Tibial nerve (tissue), 4 donors: ENCODE results near the gene INTS1. TPM values are rescaled to one million over a fixed set of nuclear protein-coding genes. Genes with fewer than 3 reads are reported as not detected.

Source experiments
- DNase-seq, 2 donors: peaks; one replicate each; pipeline ENCODE4 v3.0.0-alpha.2; 2019; ENCODE audit warnings: low spot score in 2 of 2
- H3K27ac ChIP-seq, 4 donors: fragments of 200-600 bp; sonication (generic) in 3 of 4; one replicate each; pipeline ENCODE4 v1.5.1; 2017 to 2019; ENCODE audit warnings: mild to moderate bottlenecking in 1 of 4
- H3K27me3 ChIP-seq, 2 donors: fragments of 200-600 bp; sonication (generic) in 1 of 2; one replicate each; pipeline versions ENCODE4 v1.5.1 to v1.6.0; 2017 to 2019
- H3K36me3 ChIP-seq, 3 donors: fragments of 200-600 bp; sonication (generic); one replicate each; pipeline ENCODE4 v1.5.1; 2018 to 2019
- H3K4me1 ChIP-seq, 4 donors: fragments of 200-600 bp; sonication (generic) in 3 of 4; one replicate each; pipeline ENCODE4 v1.5.1; 2017 to 2019
- H3K4me3 ChIP-seq, 4 donors: fragments of 200-600 bp; sonication (generic) in 3 of 4; one replicate each; pipeline ENCODE4 v1.5.1; 2017 to 2019; ENCODE audit warnings: mild to moderate bottlenecking in 1 of 4, moderate library complexity in 1 of 4
- H3K9me3 ChIP-seq, 4 donors: fragments of 200-600 bp; sonication (generic) in 3 of 4; one replicate each; pipeline ENCODE4 v1.5.1; 2017 to 2019
- EP300 ChIP-seq, 2 donors: sonication (generic); formaldehyde crosslinking; IDR thresholded peaks; one replicate each; pipeline ENCODE4 v1.6.1; 2017; ENCODE audit warnings: antibody characterized with exemption in 2 of 2, mild to moderate bottlenecking in 1 of 2
- POLR2A ChIP-seq, 2 donors: fragments of 450-650 bp; IDR thresholded peaks; one replicate each; pipeline ENCODE4 v1.6.1; 2017; ENCODE audit warnings: antibody characterized with exemption in 2 of 2, mild to moderate bottlenecking in 2 of 2, moderate library complexity in 2 of 2
- WGBS, 2 donors: methylation state at CpG; one replicate each; pipeline ENCODE4 v1.1.5; 2018; 5-methylcytosine and 5-hydroxymethylcytosine counted together
- total RNA-seq, 4 donors: library from RNA; depleted of rRNA; stranded (reverse); fragments of >200 nt; gene quantifications; one replicate each; pipeline ENCODE4 v1.1.0, GENCODE V29; 2016
- TF ChIP-seq, protein P1 (sequence below), 5 experiments: fragments of 200-600 bp in 3 of 5; fragments of 450-650 bp in 2 of 5; sonication (generic) in 3 of 5; IDR thresholded peaks; one replicate each; pipeline ENCODE4 v1.5.1; 2016 to 2019; ENCODE audit warnings: antibody characterized with exemption in 5 of 5, mild to moderate bottlenecking in 3 of 5, moderate library complexity in 2 of 5

The INTS1 gene
- total RNA-seq, 4 donors from 2014 or later: 45.7 to 81.6 (median 52.3) TPM

DNA sequence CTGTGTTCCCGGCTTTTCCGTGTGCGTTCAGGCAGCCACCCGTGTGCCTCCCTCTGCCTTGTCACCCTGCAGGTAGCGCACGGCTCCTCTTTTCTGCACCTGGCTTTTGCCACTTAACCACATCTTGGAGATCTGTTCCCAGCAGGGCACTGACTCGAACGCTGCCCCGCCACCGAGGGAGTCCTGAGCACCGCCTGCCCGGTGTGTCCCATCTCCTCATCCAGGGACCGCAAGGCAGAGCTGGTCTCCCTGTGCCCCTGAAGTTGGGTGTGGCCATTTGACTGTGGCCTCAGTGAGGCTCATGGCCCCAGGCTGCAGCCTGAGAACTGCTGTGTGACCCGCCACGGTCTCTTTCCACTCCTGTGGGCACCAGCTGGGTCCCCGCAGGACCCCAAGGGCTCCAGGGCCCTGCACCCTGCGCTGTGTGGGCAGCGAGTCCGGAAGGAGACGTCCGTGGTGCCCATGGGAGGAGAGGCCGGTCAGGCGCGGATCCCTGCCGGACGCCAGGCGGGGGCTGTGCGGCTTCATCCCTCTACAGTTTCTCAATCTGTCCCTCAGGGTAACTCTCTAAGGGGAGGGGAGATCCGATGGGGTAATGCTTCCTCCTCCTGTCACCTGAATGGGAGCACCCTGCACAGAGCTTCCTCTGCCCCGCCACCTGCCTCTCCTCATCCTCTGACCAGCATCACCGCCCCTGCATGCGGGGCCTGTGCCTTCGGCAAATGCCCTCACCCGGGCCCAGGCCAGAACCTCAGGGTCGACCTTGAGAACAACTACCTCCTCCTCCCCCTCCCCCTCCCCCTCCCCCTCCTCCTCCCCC lies 1.8 kb upstream of the INTS1 start:
- 71 to 83% methylated on average over 29 to 32 of the region's 35 CpGs for WGBS, 2 donors

DNA sequence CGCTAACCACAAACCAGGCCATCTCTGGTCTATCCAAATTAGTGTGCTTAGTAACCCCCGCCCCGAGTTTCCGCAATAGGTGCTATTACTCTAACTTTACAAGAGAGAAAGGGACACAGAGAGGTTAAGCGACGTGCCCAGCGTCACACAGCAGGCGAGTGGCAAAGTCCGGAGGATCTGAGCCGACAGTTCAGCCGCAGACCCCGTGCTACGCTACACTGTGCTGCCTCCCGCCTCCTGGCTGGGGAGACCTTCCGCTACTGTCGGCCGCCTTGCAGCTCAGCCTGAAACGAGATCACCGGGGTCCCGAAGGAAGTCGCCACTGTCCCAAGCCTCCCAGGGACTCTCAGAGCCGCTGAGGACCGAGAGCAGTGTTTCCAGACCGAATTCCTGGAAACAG lies 799 bp downstream of the INTS1 start:
- no peak for DNase-seq
- H3K4me3 ChIP-seq: peak overlapping the region; percentile 80 to 100 (median 90)
- H3K27me3 ChIP-seq: no peaks in the 10 kb centered on the region
- no peak for TF ChIP-seq POLR2A (IDR thresholded peaks at IDR 0.05)
- TF ChIP-seq, protein P1, sequence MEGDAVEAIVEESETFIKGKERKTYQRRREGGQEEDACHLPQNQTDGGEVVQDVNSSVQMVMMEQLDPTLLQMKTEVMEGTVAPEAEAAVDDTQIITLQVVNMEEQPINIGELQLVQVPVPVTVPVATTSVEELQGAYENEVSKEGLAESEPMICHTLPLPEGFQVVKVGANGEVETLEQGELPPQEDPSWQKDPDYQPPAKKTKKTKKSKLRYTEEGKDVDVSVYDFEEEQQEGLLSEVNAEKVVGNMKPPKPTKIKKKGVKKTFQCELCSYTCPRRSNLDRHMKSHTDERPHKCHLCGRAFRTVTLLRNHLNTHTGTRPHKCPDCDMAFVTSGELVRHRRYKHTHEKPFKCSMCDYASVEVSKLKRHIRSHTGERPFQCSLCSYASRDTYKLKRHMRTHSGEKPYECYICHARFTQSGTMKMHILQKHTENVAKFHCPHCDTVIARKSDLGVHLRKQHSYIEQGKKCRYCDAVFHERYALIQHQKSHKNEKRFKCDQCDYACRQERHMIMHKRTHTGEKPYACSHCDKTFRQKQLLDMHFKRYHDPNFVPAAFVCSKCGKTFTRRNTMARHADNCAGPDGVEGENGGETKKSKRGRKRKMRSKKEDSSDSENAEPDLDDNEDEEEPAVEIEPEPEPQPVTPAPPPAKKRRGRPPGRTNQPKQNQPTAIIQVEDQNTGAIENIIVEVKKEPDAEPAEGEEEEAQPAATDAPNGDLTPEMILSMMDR (IDR thresholded peaks at IDR 0.05): no peak
- no peak for TF ChIP-seq EP300 (IDR thresholded peaks at IDR 0.05)
- H3K27ac ChIP-seq: peak overlapping the region in 2 of 4 donors; percentile 70 to 75
- H3K36me3 ChIP-seq: peaks cover 0 to 46% (median 18%) of the 10 kb centered on the region in 3 donors
- WGBS, 2 donors: 22 to 34% methylated on average over 23 to 24 of the region's 24 CpGs
- no peaks in the 10 kb centered on the region for H3K9me3 ChIP-seq
- peaks cover 0 to 40% (median 11%) of the 10 kb centered on the region in 4 donors for H3K4me1 ChIP-seq

More for the DNA sequence above, 1.8 kb upstream of the INTS1 start:
- Histone ChIP-seq H3K27ac (peak overlapping the region in 1 of 4 donors; percentile 19), H3K4me3 (no peak overlapping the region), H3K27me3 (peaks cover 0 to 1% of the 10 kb centered on the region in 2 donors), H3K9me3 (no peaks in the 10 kb centered on the region), H3K36me3 (peaks cover 0 to 21% (median 8%) of the 10 kb centered on the region in 3 donors), H3K4me1 (peaks cover 0 to 40% (median 11%) of the 10 kb centered on the region in 4 donors)
- TF ChIP-seq, protein P1 (IDR thresholded peaks at IDR 0.05): no peak
- TF ChIP-seq POLR2A (IDR thresholded peaks at IDR 0.05): no peak
- TF ChIP-seq EP300 (IDR thresholded peaks at IDR 0.05): no peak
- DNase-seq: no peak

DNA sequence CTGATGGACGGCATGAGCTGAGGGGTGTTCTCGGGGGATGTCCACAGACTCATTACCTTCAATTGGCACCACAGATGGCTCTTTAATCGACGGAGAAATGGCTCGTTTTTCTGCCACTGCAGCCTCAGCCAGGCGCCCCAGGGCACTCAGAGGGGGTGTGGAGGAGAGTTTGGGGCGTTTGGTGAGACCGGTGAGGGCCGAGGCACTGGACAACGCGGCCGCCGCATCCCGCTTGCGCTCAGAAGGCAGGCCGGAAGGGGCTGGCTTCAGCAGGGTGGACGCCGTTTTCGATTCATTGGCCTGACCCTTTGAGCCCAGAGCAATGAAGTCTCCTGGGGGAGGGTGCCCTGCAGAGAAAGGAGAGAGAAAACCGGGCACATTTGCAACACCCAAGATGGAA lies 1.3 kb downstream of the INTS1 start:
- Histone ChIP-seq H3K9me3 (no peaks in the 10 kb centered on the region), H3K27me3 (no peaks in the 10 kb centered on the region), H3K4me1 (peaks cover 0 to 40% (median 11%) of the 10 kb centered on the region in 4 donors), H3K27ac (no peak overlapping the region), H3K4me3 (peak overlapping the region in 3 of 4 donors; percentile 82 to 100 (median 98)), H3K36me3 (peaks cover 0 to 52% (median 18%) of the 10 kb centered on the region in 3 donors)
- WGBS, 2 donors: 81 to 88% methylated on average over 20 of the region's 20 CpGs
- DNase-seq: no peak
- TF ChIP-seq, protein P1 (IDR thresholded peaks at IDR 0.05): no peak
- no peak for TF ChIP-seq EP300 (IDR thresholded peaks at IDR 0.05)

DNA sequence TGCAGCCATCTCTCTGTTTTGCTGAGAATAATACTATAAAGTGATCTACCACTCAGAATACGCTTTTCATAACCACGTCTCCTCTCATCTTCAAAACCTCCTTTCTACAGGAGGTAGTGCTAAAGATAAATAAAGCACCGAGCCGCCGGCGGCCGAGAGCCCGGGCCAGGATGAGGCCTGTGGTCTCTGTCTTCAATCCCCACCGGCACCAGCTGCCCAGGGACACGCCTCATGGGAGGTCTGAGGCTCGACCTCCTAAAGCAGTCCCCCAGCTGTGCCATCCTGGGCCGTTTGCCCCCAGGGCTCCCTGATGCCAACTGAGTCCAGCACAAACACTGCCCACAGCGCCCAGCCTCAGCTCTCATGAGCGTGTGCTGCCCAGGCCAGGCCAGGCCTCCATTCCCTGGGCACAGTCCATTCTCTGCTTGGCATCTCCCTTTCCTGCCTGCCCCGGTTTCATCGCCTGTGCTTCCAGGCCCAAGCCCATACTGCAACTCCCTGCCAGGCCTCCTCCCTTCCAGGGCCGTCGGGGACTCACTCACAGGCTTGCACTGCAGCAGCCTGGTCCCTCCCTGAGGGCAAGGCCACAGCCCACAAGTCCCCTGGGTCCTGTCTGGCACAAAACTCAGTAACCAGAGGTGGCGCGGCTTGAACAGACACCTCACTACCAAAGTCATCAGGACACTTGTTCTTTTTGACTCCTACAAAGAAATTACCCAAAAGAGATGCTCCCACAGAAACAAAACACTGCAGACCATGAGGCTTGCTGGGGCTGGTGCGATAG lies 2.5 kb downstream of the INTS1 start:
- Histone ChIP-seq H3K36me3 (peaks cover 0 to 63% (median 18%) of the 10 kb centered on the region in 3 donors), H3K9me3 (no peaks in the 10 kb centered on the region)

More for the DNA sequence above, 2.5 kb downstream of the INTS1 start:
- 91% methylated on average over 21 of the region's 21 CpGs for WGBS, 2 donors
- Histone ChIP-seq H3K27me3 (no peaks in the 10 kb centered on the region), H3K27ac (no peak overlapping the region), H3K4me1 (peaks cover 0 to 40% (median 11%) of the 10 kb centered on the region in 4 donors), H3K4me3 (no peak overlapping the region)
- TF ChIP-seq EP300 (IDR thresholded peaks at IDR 0.05) (no peak), POLR2A (IDR thresholded peaks at IDR 0.05) (no peak)
- TF ChIP-seq, protein P1 (IDR thresholded peaks at IDR 0.05): no peak
- no peak for DNase-seq
